Measurements from ENCODE around the gene SLF2.

DNA sequence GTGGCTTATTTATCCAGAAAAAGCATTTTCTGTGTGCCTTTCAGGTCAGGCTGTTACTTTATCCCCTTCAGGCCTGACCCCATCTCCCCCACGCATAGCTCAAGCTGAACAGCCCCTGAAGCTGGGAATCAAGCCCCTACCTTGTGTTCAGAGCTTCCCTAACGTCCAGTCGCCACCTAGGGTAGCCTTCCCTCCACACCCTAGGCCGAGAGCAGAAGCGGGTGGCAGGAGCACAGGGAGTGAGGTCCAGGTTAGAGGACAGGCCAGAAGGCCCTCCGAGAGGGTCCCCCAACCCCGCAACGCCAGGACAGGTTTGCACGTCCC, 56.1 kb downstream of the SLF2 start:
- TF ChIP-seq CTCF (conservative IDR thresholded peaks at IDR 0.05) (no peak), ZFX (IDR thresholded peaks at IDR 0.05) (no peak)

Data from C4-2B (cell line).